Activated B cell treated with CpG ODN at 0.5 μM for 24 hours (primary cell): ENCODE data around the gene MIGA2. TPM values are rescaled to one million over a fixed set of nuclear protein-coding genes. Genes with fewer than 3 reads are reported as not detected.
"Not testable (repeated sequence)": the region's sequence is repeated elsewhere in the genome, so short reads cannot be mapped to it uniquely, and the experiment has no call there.

Source experiments
- ATAC-seq: fragments of 200-7000 bp; cut with Tn5 transposase; one replicate; pipeline ENCODE4 v1.10.0; 2021; ENCODE audit warnings: low read depth, mild to moderate bottlenecking, moderate library complexity
- CTCF ChIA-PET: fragments of 350-600 bp; sonication (Branson Sonifier 250); formaldehyde crosslinking; loops from one replicate; lab custom pipeline; 2021; ENCODE audit warnings: antibody characterized with exemption; lab: Charles Lee
- POLR2A ChIA-PET: fragments of 350-600 bp; sonication (Branson Sonifier 250); formaldehyde crosslinking; loops from one replicate; lab custom pipeline; 2021; ENCODE audit warnings: antibody characterized with exemption; lab: Charles Lee
- DNase-seq: peaks from one replicate; pipeline ENCODE4 v3.0.0; 2022
- H3K27ac Mint-ChIP-seq: one replicate; pipeline ENCODE4 v1.8.0; 2020; ENCODE audit warnings: mixed read lengths
- H3K27me3 Mint-ChIP-seq: one replicate; pipeline ENCODE4 v1.8.0; 2021; ENCODE audit warnings: mixed read lengths
- H3K36me3 Mint-ChIP-seq: one replicate; pipeline ENCODE4 v1.8.0; 2021; ENCODE audit warnings: low read depth, mixed read lengths
- H3K4me1 Mint-ChIP-seq: one replicate; pipeline ENCODE4 v1.8.0; 2021; ENCODE audit warnings: mixed read lengths
- H3K4me3 Mint-ChIP-seq: one replicate; pipeline ENCODE4 v1.8.0; 2020; ENCODE audit warnings: mild to moderate bottlenecking, mixed read lengths
- H3K9me3 Mint-ChIP-seq: one replicate; pipeline ENCODE4 v1.8.0; 2020; ENCODE audit warnings: mixed read lengths
- intact Hi-C: fragments of 100-400 bp; cut with micrococcal nuclease; formaldehyde crosslinking; loops from one replicate; pipeline ENCODE4 v1.15.1; 2024
- total RNA-seq: library from RNA; stranded (reverse); gene quantifications from 2 replicates; pipeline ENCODE4 v1.2.3, GENCODE V29; 2022
- TF ChIP-seq, protein P1 (sequence below): fragments of 200-600 bp; IDR thresholded peaks from one replicate; pipeline ENCODE4 v1.8.0; 2022; ENCODE audit warnings: antibody characterized with exemption, mild to moderate bottlenecking

MIGA2 gene
- total RNA-seq, 1 donor from 2014 or later, result 50.0 TPM

DNA sequence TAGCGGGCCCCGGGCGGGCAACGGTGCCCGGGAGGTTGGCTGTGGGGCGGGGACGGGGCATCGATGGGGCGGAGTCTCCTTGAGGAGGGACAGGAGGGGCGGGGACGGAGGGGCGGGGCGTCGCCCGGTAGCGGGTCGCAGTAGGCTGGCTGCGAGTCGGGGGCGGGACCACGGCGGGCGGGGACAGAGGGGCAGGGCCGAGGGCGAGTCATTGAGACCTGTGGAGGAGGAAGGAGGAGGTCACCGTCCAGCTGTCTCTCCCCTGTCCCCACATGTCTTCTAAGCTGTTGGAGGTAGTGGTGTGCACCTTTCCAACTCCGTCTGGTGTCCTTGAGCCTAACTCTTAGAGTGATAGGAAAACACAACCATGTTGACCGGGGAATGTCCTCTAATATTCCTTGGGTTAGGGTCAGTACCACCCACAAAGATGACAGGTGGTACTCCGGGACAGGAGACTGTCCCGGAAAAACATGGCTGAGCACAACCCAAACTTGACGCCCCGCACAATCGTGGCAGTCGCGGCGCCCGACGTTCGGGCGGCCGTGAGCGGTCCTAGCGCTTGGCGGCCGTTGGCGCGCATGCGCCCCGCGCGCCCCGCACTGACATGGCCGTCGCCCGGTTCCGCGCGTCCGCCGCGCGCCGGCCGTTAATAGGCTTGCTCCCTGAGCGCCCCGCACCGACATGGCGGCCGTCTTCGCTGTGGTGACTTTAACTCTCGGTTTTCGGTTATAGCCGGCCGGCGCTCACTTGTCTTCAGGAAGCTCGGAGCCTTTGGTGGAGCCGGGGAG lies 74.5 kb downstream of the MIGA2 start, which contains the start of the genes CRAT and PTPA:
CRAT (minus strand) TSS at position 54 of the 788 bp plus-strand sequence. CDS start 284 bp downstream, outside the sequence.
PTPA (plus strand) TSS at position 676 of the 788 bp plus-strand sequence. CDS start 186 bp downstream, outside the sequence.
- H3K27ac Mint-ChIP-seq, result peak within 1 kb of the TSS; percentile 95
- peaks cover 39% of the 10 kb centered on the region for H3K4me1 Mint-ChIP-seq
- H3K27me3 Mint-ChIP-seq, result no peaks in the 10 kb centered on the region
- H3K36me3 Mint-ChIP-seq, result peaks cover 4% of the 10 kb centered on the region
- DNase-seq (peak; percentile 91), ATAC-seq (peak; percentile 88)
- H3K4me3 Mint-ChIP-seq, result peak within 1 kb of the TSS; percentile 95
- TF ChIP-seq, protein P1, sequence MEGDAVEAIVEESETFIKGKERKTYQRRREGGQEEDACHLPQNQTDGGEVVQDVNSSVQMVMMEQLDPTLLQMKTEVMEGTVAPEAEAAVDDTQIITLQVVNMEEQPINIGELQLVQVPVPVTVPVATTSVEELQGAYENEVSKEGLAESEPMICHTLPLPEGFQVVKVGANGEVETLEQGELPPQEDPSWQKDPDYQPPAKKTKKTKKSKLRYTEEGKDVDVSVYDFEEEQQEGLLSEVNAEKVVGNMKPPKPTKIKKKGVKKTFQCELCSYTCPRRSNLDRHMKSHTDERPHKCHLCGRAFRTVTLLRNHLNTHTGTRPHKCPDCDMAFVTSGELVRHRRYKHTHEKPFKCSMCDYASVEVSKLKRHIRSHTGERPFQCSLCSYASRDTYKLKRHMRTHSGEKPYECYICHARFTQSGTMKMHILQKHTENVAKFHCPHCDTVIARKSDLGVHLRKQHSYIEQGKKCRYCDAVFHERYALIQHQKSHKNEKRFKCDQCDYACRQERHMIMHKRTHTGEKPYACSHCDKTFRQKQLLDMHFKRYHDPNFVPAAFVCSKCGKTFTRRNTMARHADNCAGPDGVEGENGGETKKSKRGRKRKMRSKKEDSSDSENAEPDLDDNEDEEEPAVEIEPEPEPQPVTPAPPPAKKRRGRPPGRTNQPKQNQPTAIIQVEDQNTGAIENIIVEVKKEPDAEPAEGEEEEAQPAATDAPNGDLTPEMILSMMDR, result no peak
- ChIA-PET CTCF (no interaction called here), POLR2A (interaction anchor here (0.9 to 3.3 kb wide), 6 partner anchors 26 to 515 kb away, joined by 3 to 27 read pairs (median 4); partner anchors contain the start of genes DOLPP1 and NTMT1)
- H3K9me3 Mint-ChIP-seq, result no peaks in the 10 kb centered on the region
- intact Hi-C loops, result loop anchor here (1.0 to 5.0 kb wide), 5 partner anchors 29 to 83 kb away; partner anchors contain the start of genes DOLPP1 and SH3GLB2

DNA sequence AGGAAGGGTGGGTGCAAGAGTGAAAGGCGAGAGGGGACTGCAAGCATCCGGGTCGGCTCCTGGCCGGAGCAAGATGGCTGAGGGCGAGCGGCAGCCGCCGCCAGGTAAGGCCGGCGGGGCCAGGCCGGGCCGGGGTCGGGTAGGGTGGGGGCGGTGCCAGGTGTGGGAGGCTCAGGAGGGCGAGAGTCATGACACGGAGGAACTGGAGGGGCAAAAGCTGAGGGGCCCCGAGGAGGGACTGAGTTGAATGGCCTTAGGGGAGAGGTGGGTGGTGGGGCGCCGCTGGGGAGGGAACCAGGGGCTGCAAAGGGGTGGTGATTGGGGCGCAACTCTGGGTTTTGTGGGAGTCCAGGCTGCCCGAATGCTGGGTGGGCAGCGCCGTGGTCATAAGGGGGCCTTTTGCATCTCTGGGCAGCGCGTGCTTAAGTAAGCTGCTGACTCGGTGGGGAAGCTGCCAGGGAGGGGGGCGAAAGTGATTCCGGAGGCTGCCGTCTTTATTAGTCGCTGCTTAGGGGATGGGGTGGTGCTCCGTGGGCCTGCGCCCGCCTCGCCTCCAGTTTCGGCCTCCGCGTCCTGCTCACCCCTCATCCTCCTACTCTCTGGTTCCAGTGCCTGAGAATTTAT lies 75.2 kb downstream of the MIGA2 start:
- TF ChIP-seq, protein P1, result no peak
- H3K36me3 Mint-ChIP-seq, result peaks cover 4% of the 10 kb centered on the region
- H3K4me3 Mint-ChIP-seq, result peak overlapping the region; percentile 95
- ChIA-PET POLR2A (interaction anchor here (0.6 to 3.3 kb wide), 6 partner anchors 20 to 514 kb away, joined by 3 to 27 read pairs (median 4); partner anchors contain the start of genes DOLPP1 and NTMT1), CTCF (no interaction called here)
- peaks cover 39% of the 10 kb centered on the region for H3K4me1 Mint-ChIP-seq
- intact Hi-C loops, result loop anchor here (1.0 to 5.0 kb wide), 3 partner anchors 29 to 83 kb away; partner anchors contain the start of gene SH3GLB2
- DNase-seq (no peak), ATAC-seq (peak; percentile 6)
- H3K9me3 Mint-ChIP-seq, result no peaks in the 10 kb centered on the region
- H3K27me3 Mint-ChIP-seq, result no peaks in the 10 kb centered on the region
- H3K27ac Mint-ChIP-seq, result peak overlapping the region; percentile 95

DNA sequence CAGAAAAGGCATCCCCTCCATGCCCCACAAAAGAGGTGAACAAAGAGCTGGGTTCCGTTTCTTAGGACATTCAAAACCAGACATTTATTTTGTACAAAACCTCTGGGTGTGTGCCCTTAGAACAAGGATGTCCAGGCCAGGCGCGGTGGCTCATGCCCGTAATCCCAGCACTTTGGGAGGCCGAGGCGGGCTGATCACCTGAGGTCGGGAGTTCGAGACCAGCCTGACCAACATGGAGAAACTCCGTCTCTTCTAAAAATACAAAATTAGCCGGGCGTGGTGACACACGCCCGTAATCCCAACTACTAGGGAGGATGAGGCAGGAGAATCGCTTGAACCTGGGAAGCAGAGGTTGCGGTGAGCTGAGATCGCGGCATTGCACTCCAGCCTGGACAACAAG lies 76.1 kb downstream of the MIGA2 start:
- not testable (repeated sequence) for H3K36me3 Mint-ChIP-seq, H3K27ac Mint-ChIP-seq, ATAC-seq, DNase-seq, H3K27me3 Mint-ChIP-seq, H3K9me3 Mint-ChIP-seq
- POLR2A ChIA-PET, result interaction anchor here (0.6 to 1.6 kb wide), 3 partner anchors 30 to 449 kb away, joined by 4 to 7 read pairs (median 5); no protein-coding TSS in a partner anchor
- intact Hi-C loops, result loop anchor here (5.0 kb wide), 1 partner anchor 45 kb away; no protein-coding TSS in a partner anchor
- CTCF ChIA-PET, result interaction anchor here (1.2 kb wide), 1 partner anchor 19 kb away, joined by 3 read pairs; no protein-coding TSS in a partner anchor
- H3K4me3 Mint-ChIP-seq, result peak overlapping the region; percentile 95
- H3K4me1 Mint-ChIP-seq, result peaks cover 39% of the 10 kb centered on the region

DNA sequence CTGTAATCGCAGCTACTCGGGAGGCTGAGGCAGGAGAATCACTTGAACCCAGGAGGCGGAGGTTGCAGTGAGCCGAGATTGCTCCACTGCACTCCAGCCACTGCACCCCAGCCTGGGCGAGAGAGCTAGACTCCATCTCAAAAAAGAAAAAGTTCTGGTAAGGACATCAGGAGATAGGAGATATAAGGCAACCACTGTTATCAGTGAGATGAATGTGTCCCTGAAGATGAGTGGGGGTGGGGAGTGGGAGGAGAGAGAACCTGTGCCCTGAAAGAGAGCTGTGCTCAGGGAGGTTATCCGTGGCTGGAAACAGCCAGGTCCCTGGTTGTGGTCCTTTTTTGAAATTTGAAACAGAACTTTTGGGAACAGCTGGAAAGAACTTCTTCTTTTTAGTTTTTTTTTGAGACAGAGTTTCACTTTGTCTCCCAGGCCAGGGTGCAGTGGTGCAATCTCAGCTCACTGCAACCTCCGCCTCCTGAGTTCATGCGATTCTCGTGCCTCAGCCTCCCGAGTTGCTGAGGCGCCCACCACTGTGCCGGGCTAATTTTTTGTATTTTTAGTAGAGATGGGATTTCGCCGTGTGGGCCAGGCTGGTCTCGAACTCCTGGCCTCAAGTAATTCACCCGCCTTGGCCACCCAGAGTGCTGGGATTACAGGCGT lies 77.3 kb downstream of the MIGA2 start:
- TF ChIP-seq, protein P1, result no peak
- Mint-ChIP-seq H3K27me3 (no peaks in the 10 kb centered on the region), H3K36me3 (peaks cover 4% of the 10 kb centered on the region), H3K4me1 (peaks cover 39% of the 10 kb centered on the region), H3K4me3 (no peak overlapping the region), H3K9me3 (no peaks in the 10 kb centered on the region), H3K27ac (no peak overlapping the region)
- intact Hi-C loops, result loop anchor here (5.0 kb wide), 1 partner anchor 46 kb away; no protein-coding TSS in a partner anchor
- ChIA-PET CTCF (interaction anchor here (1.2 to 1.4 kb wide), 3 partner anchors 18 to 511 kb away, joined by 3 to 4 read pairs (median 3); no protein-coding TSS in a partner anchor), POLR2A (interaction anchor here (0.6 to 1.2 kb wide), 4 partner anchors 26 to 299 kb away, joined by 3 to 7 read pairs (median 4); no protein-coding TSS in a partner anchor)
- DNase-seq (no peak), ATAC-seq (no peak)

DNA sequence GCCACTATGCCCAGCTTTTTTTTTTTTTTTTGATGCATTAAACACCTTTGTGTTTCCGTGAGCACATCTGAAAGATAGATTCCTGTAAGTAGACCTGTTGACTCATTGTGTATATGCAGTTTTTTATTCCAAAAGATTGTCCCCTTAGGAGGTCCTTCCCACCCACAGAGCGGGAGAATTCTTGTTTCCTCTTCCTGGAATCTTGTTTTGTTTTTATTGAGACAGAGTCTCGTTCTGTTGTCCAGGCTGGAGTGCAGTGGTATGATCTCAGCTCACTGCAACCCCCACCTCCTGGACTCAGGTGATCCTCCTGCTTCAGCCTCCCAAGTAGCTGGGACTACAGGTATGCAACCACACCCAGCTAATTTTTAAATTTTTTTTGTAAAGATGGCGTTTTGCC lies 82.4 kb downstream of the MIGA2 start:
- H3K9me3 Mint-ChIP-seq, result no peaks in the 10 kb centered on the region
- ATAC-seq, result no peak

More for the DNA sequence above, 82.4 kb downstream of the MIGA2 start:
- peaks cover 14% of the 10 kb centered on the region for H3K4me1 Mint-ChIP-seq
- no peak overlapping the region for H3K27ac Mint-ChIP-seq
- TF ChIP-seq, protein P1, result no peak
- H3K27me3 Mint-ChIP-seq, result no peaks in the 10 kb centered on the region
- intact Hi-C loops, result no loop called here
- DNase-seq, result no peak
- H3K36me3 Mint-ChIP-seq, result peaks cover 39% of the 10 kb centered on the region
- CTCF ChIA-PET, result no interaction called here
- no peak overlapping the region for H3K4me3 Mint-ChIP-seq
- POLR2A ChIA-PET, result interaction anchor here (0.6 to 0.7 kb wide), 2 partner anchors 12 to 637 kb away, joined by 3 to 7 read pairs; no protein-coding TSS in a partner anchor
